SK-N-SH treated with all-trans-retinoic acid at 6 μM for 48 hours (cell line): ENCODE results near the gene RAB44.

Experiments
- ATAC-seq: fragments of 200-7000 bp; cut with Tn5 transposase; 3 replicates; pipeline ENCODE4 v1.9.1; 2020; ENCODE audit warnings: mild to moderate bottlenecking, moderate library complexity
- ARNTL ChIP-seq: fragments of 450-650 bp; formaldehyde crosslinking; IDR thresholded peaks from 2 replicates; pipeline ENCODE4 v1.5.0; 2020; ENCODE audit warnings: low read depth, mild to moderate bottlenecking, moderate library complexity, borderline replicate concordance
- BACH2 ChIP-seq: fragments of 250-450 bp; sonication (Bioruptor Pico); IDR thresholded peaks from 2 replicates; pipeline ENCODE4 v1.9.0; 2021; ENCODE audit warnings: mild to moderate bottlenecking, borderline replicate concordance
- CSDC2 ChIP-seq: fragments of 250-450 bp; sonication (Bioruptor Pico); IDR thresholded peaks from 2 replicates; pipeline ENCODE4 v1.5.0; 2020; ENCODE audit warnings: mild to moderate bottlenecking, moderate library complexity
- ESRRG ChIP-seq: fragments of 250-450 bp; sonication (Bioruptor Pico); IDR thresholded peaks from 2 replicates; pipeline ENCODE4 v1.6.1; 2021; ENCODE audit warnings: mild to moderate bottlenecking
- ISL1 ChIP-seq: fragments of 250-450 bp; sonication (Bioruptor Pico); IDR thresholded peaks from 2 replicates; pipeline ENCODE4 v2.1.2; 2022; ENCODE audit warnings: mild to moderate bottlenecking, moderate library complexity
- OSR1 ChIP-seq: fragments of 250-450 bp; sonication (Bioruptor Pico); IDR thresholded peaks from 2 replicates; pipeline ENCODE4 v1.8.0; 2022; ENCODE audit warnings: moderate library complexity, mild to moderate bottlenecking, inconsistent platforms
- PPARA ChIP-seq: fragments of 250-450 bp; sonication (Bioruptor Pico); IDR thresholded peaks from 2 replicates; pipeline ENCODE4 v1.5.0; 2020; ENCODE audit warnings: mild to moderate bottlenecking, borderline replicate concordance
- RARB ChIP-seq: fragments of 250-450 bp; sonication (Bioruptor Pico); IDR thresholded peaks from 2 replicates; pipeline ENCODE4 v1.8.0; 2021; ENCODE audit warnings: mild to moderate bottlenecking, moderate library complexity
- SNAI2 ChIP-seq: fragments of 250-450 bp; sonication (Bioruptor Pico); IDR thresholded peaks from 2 replicates; pipeline ENCODE4 v1.5.0; 2020; ENCODE audit warnings: mild to moderate bottlenecking, moderate library complexity
- TCF4 ChIP-seq: fragments of 250-450 bp; sonication (Bioruptor Pico); IDR thresholded peaks from 2 replicates; pipeline ENCODE4 v1.8.0; 2021; ENCODE audit warnings: mild to moderate bottlenecking, moderate library complexity, borderline replicate concordance
- TOX ChIP-seq: fragments of 250-450 bp; sonication (Bioruptor Pico); IDR thresholded peaks from 2 replicates; pipeline ENCODE4 v1.8.0; 2021; ENCODE audit warnings: mild to moderate bottlenecking, moderate library complexity, borderline replicate concordance
- ZC3H10 ChIP-seq: fragments of 250-450 bp; sonication (Bioruptor Pico); IDR thresholded peaks from 2 replicates; pipeline ENCODE4 v1.5.1; 2021; ENCODE audit warnings: mild to moderate bottlenecking, moderate library complexity
- ZFP3 ChIP-seq: fragments of 250-450 bp; sonication (Bioruptor Pico); IDR thresholded peaks from 2 replicates; pipeline ENCODE4 v1.5.0; 2020; ENCODE audit warnings: mild to moderate bottlenecking, moderate library complexity
- ZFP30 ChIP-seq: fragments of 450-650 bp; formaldehyde crosslinking; IDR thresholded peaks from 2 replicates; pipeline ENCODE4 v1.5.0; 2022; ENCODE audit warnings: mild to moderate bottlenecking, moderate library complexity
- ZNF565 ChIP-seq: fragments of 450-650 bp; formaldehyde crosslinking; conservative IDR thresholded peaks from 2 replicates; pipeline ENCODE4 v1.5.0; 2020; ENCODE audit warnings: low read depth, mild to moderate bottlenecking, moderate library complexity
- TF ChIP-seq, protein P1 (sequence below): fragments of 250-450 bp; sonication (Bioruptor Pico); IDR thresholded peaks from 2 replicates; pipeline ENCODE4 v1.5.0; 2020; ENCODE audit warnings: mild to moderate bottlenecking, moderate library complexity
- TF ChIP-seq, protein P2 (sequence below): fragments of 250-450 bp; sonication (Bioruptor Pico); IDR thresholded peaks from 2 replicates; pipeline ENCODE4 v1.5.1; 2020; ENCODE audit warnings: low read depth, mild to moderate bottlenecking, moderate library complexity
- TF ChIP-seq, protein P3 (sequence below): fragments of 250-450 bp; sonication (Bioruptor Pico); IDR thresholded peaks from 2 replicates; pipeline ENCODE4 v1.8.0; 2020; ENCODE audit warnings: mild to moderate bottlenecking, moderate library complexity, borderline replicate concordance
- TF ChIP-seq, protein P4 (sequence below): fragments of 250-450 bp; sonication (Bioruptor Pico); IDR thresholded peaks from 2 replicates; pipeline ENCODE4 v1.8.0; 2021; ENCODE audit warnings: low read depth, mild to moderate bottlenecking, moderate library complexity, borderline replicate concordance

Gene RAB44

DNA sequence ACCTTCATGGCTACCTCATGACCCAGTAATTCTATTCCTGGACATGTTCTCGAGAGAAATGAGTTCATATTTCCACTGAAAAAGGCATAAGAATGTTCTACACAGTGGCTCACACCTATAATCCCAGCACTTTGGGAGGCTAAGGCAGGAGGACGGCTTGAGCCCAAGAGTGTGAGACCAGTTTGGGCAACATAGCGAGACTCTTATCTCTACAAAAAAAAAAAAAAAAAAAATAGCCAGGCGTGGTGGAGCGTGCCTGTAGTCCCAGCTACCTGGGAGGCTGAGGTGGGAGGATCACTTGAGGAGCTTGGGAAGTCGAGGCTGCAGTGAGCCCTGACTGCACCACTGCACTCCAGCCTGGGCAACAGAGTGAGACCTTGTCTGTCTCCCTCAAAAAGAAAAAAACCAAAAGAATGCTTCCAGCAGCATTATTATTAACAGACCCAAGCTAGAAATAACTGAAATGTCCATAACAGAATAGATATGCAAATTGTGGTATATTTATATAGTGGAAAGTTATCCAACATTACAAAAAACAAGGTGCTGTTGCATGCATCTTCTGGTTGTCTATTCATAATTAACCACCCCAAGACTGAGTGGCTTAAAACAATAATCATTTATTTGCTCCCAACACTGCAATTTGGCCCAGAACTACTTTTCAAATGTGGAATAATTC, 9.4 kb upstream of the RAB44 start:
- TF ChIP-seq, protein P1, sequence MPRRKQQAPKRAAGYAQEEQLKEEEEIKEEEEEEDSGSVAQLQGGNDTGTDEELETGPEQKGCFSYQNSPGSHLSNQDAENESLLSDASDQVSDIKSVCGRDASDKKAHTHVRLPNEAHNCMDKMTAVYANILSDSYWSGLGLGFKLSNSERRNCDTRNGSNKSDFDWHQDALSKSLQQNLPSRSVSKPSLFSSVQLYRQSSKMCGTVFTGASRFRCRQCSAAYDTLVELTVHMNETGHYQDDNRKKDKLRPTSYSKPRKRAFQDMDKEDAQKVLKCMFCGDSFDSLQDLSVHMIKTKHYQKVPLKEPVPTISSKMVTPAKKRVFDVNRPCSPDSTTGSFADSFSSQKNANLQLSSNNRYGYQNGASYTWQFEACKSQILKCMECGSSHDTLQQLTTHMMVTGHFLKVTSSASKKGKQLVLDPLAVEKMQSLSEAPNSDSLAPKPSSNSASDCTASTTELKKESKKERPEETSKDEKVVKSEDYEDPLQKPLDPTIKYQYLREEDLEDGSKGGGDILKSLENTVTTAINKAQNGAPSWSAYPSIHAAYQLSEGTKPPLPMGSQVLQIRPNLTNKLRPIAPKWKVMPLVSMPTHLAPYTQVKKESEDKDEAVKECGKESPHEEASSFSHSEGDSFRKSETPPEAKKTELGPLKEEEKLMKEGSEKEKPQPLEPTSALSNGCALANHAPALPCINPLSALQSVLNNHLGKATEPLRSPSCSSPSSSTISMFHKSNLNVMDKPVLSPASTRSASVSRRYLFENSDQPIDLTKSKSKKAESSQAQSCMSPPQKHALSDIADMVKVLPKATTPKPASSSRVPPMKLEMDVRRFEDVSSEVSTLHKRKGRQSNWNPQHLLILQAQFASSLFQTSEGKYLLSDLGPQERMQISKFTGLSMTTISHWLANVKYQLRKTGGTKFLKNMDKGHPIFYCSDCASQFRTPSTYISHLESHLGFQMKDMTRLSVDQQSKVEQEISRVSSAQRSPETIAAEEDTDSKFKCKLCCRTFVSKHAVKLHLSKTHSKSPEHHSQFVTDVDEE (CRISPR knock-in tag) = no peak
- TF ChIP-seq, protein P2, sequence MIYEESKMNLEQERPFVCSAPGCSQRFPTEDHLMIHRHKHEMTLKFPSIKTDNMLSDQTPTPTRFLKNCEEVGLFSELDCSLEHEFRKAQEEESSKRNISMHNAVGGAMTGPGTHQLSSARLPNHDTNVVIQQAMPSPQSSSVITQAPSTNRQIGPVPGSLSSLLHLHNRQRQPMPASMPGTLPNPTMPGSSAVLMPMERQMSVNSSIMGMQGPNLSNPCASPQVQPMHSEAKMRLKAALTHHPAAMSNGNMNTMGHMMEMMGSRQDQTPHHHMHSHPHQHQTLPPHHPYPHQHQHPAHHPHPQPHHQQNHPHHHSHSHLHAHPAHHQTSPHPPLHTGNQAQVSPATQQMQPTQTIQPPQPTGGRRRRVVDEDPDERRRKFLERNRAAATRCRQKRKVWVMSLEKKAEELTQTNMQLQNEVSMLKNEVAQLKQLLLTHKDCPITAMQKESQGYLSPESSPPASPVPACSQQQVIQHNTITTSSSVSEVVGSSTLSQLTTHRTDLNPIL (CRISPR knock-in tag) = 0 out of 2 replicates have a peak, but pooled peaks have one; percentile 6
- peak; percentile 37; the same call in 1 of the 2 replicates for TF ChIP-seq ZC3H10 (CRISPR knock-in tag)
- TF ChIP-seq TOX = no peak
- TF ChIP-seq ZFP3 (CRISPR knock-in tag) = no peak
- no peak; the same call in 1 of the 2 replicates for TF ChIP-seq RARB
- ATAC-seq = peak; percentile 5; the same call in 1 of the 3 replicates

DNA sequence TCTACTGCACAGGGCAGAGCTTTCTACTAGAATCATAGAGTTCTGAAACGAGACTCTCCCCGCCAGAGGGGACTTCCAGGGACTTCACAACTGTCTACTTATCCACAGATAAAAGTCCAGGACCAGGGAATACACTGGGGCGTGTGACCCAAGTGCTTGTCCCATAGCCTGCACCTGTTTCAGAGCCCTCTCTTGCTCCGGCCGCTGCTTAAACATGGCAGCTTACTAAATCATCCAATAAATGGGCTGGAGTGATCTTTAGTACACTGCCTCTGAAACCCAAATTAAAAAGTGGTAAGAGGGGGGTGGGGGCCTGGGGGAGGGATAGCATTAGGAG, 8.9 kb upstream of the RAB44 start:
- no peak for TF ChIP-seq ZFP3 (CRISPR knock-in tag)
- TF ChIP-seq CSDC2 (CRISPR knock-in tag) = no peak
- no peak for TF ChIP-seq OSR1 (CRISPR knock-in tag)
- TF ChIP-seq TCF4 (CRISPR knock-in tag) = no peak
- no peak for TF ChIP-seq ARNTL (CRISPR knock-in tag)
- no peak for TF ChIP-seq SNAI2
- no peak for TF ChIP-seq TOX
- no peak for TF ChIP-seq BACH2 (CRISPR knock-in tag)
- no peak for TF ChIP-seq PPARA (CRISPR knock-in tag)
- TF ChIP-seq, protein P3, sequence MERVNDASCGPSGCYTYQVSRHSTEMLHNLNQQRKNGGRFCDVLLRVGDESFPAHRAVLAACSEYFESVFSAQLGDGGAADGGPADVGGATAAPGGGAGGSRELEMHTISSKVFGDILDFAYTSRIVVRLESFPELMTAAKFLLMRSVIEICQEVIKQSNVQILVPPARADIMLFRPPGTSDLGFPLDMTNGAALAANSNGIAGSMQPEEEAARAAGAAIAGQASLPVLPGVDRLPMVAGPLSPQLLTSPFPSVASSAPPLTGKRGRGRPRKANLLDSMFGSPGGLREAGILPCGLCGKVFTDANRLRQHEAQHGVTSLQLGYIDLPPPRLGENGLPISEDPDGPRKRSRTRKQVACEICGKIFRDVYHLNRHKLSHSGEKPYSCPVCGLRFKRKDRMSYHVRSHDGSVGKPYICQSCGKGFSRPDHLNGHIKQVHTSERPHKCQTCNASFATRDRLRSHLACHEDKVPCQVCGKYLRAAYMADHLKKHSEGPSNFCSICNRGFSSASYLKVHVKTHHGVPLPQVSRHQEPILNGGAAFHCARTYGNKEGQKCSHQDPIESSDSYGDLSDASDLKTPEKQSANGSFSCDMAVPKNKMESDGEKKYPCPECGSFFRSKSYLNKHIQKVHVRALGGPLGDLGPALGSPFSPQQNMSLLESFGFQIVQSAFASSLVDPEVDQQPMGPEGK (CRISPR knock-in tag) = no peak
- TF ChIP-seq ESRRG (CRISPR knock-in tag) = no peak
- no peak for TF ChIP-seq ISL1 (CRISPR knock-in tag)
- TF ChIP-seq ZC3H10 (CRISPR knock-in tag) = no peak
- peak; percentile 13 for ATAC-seq

DNA sequence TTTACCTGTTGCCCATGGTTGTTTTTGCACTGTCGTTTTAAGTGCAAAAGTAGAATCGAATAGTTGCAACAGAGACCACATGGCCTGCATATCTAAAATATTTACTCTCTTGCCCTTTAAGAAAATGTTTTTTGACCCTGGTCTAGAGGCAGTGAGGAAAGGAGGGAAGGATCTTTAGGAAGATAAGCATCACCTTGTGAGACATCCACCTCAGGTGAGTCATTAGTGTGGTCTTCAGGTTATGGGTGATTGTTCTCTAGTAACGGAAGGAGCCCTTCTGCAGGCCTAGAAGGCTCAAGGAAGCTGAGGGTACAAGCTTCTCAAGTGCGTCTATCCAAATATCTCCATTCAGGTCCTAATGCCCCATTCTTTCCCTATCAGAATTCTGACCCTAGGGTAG, 6.6 kb upstream of the RAB44 start:
- ATAC-seq = no peak
- TF ChIP-seq ISL1 (CRISPR knock-in tag) (no peak), OSR1 (CRISPR knock-in tag) (no peak), RARB (no peak), BACH2 (CRISPR knock-in tag) (no peak), CSDC2 (CRISPR knock-in tag) (no peak), PPARA (CRISPR knock-in tag) (no peak), TOX (no peak), ZFP30 (CRISPR knock-in tag) (no peak), ZNF565 (CRISPR knock-in tag) (no peak), ZFP3 (CRISPR knock-in tag) (no peak)
- TF ChIP-seq, protein P3 (CRISPR knock-in tag) = no peak
- TF ChIP-seq, protein P4, sequence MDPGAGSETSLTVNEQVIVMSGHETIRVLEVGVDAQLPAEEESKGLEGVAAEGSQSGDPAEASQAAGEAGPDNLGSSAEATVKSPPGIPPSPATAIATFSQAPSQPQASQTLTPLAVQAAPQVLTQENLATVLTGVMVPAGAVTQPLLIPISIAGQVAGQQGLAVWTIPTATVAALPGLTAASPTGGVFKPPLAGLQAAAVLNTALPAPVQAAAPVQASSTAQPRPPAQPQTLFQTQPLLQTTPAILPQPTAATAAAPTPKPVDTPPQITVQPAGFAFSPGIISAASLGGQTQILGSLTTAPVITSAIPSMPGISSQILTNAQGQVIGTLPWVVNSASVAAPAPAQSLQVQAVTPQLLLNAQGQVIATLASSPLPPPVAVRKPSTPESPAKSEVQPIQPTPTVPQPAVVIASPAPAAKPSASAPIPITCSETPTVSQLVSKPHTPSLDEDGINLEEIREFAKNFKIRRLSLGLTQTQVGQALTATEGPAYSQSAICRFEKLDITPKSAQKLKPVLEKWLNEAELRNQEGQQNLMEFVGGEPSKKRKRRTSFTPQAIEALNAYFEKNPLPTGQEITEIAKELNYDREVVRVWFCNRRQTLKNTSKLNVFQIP = no peak
